ENCODE data around the gene TMC7.

Gene TMC7

DNA sequence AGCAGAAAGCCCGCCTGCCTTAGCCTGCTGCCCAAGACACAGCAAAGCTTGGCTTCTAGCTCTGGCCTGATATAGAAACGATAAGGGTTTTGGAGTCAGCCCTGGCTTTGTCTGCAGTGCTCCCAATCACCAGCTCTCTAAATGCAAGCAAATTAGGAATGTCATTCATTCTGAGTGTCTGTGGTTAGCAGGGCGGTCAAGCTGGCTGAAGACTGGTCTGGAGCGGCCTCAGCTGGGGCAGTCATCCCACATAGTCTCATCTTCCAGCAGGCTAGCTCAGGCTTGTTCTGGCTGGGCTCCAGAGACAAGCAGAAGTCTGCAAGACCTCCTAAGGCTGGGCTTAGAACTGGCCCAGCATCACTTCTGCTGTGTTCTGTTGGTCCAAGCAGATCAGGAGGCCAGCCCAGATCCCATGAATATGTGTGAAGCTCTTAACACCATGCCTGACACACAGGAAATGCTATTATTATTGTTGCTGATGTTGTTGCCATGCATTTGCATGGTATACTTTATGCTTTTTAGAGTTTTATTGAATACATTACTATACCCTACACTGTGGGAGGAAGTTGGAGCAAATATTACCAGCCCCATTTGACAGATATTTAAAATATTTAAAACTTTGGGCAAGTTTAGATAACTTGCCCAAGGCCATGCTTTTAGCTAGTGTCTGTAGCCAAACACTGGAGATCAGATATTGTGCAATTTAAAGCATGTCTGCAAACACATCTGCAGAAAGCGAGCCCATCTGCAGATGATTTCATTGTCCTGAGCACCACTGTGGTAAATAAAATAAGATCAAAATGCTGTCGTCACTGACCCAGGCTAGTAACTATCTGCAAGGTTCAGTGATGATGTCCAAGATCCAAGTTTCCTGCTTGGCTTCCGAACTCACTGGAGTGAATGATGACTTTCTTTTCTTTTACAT is 24.8 kb downstream of the TMC7 start:
- Histone ChIP-seq H3K4me3 (ENCODE audit: low read length) (no peak overlapping the region), H3K9me3 (ENCODE audit: insufficient read depth, low read depth, low read length) (0 out of 2 replicates have a peak, but pooled peaks cover 5% of the 10 kb centered on the region), H3K9ac (ENCODE audit: low read depth, low read length) (no peak overlapping the region), H3K36me3 (ENCODE audit: insufficient read depth, low read depth, low read length) (no peaks in the 10 kb centered on the region), H3K4me1 (ENCODE audit: insufficient read depth, low read length) (peaks cover 5% of the 10 kb centered on the region; the same call in 1 of the 2 replicates), H3K27ac (ENCODE audit: low read length) (no peak overlapping the region), H3K27me3 (ENCODE audit: insufficient read depth, low read length) (no peaks in the 10 kb centered on the region)

DNA sequence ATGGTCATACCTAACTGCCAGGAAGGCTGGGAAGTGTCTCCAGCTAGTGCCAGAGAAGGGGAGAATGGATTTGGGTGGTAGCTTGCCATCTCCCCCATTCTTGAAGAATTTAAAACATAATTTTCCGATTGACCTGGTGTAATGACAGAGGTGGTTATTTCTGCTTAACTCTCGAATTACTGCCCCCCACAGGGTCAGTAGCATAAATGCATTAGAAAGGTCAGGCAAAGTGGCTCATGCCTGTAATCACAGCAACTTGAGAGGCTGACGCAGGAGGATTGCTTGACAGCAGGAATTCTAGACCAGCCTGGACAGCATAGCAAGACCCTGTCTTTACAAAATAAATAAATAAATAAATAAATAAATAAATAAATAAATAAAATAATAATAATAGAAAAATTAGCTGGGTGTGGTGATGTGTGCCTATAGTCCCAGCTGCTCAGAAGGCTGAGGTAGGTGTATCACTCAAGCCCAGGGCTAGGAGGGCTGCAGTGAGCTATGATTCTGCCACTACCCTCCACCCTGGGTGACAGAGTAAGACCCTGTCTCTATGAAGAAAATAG is 27.5 kb downstream of the TMC7 start:
- Histone ChIP-seq H3K27ac (ENCODE audit: low read length) (no peak overlapping the region), H3K9me3 (ENCODE audit: insufficient read depth, low read depth, low read length) (0 out of 2 replicates have a peak, but pooled peaks cover 5% of the 10 kb centered on the region), H3K36me3 (ENCODE audit: insufficient read depth, low read depth, low read length) (no peaks in the 10 kb centered on the region), H3K27me3 (ENCODE audit: insufficient read depth, low read length) (no peaks in the 10 kb centered on the region), H3K4me1 (ENCODE audit: insufficient read depth, low read length) (no peaks in the 10 kb centered on the region), H3K4me3 (ENCODE audit: low read length) (no peak overlapping the region), H3K9ac (ENCODE audit: low read depth, low read length) (no peak overlapping the region)

DNA sequence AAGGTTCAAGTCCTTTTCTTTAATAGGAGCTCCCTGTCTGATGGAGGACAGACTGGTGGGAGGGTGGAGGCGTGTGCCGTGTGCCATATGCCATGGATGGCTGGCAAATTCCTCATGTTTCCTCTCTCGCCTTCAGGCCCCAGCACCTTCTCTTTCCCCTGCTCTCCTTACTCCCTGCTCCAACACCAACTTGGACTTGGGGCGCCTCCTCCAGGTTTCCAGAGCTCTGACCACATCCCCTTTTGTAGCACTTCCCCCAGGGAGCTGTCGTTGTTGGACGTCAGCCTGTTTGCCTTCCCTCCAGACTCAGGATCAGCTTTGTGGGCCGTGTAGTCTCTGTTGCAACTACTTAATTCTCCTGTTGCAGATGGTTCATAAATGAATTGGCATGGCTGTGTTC is 30.7 kb downstream of the TMC7 start:
- Histone ChIP-seq H3K9ac (ENCODE audit: low read depth, low read length) (no peak overlapping the region), H3K27ac (ENCODE audit: low read length) (no peak overlapping the region), H3K4me1 (ENCODE audit: insufficient read depth, low read length) (no peaks in the 10 kb centered on the region), H3K4me3 (ENCODE audit: low read length) (no peak overlapping the region), H3K27me3 (ENCODE audit: insufficient read depth, low read length) (no peaks in the 10 kb centered on the region), H3K36me3 (ENCODE audit: insufficient read depth, low read depth, low read length) (no peaks in the 10 kb centered on the region; the same call in 1 of the 2 replicates), H3K9me3 (ENCODE audit: insufficient read depth, low read depth, low read length) (0 out of 2 replicates have a peak, but pooled peaks cover 5% of the 10 kb centered on the region)

GRCh38 chr16:19017179-19017578 is 33.4 kb downstream of the TMC7 start:
- Histone ChIP-seq H3K9ac (ENCODE audit: low read depth, low read length) (no peak overlapping the region), H3K27me3 (ENCODE audit: insufficient read depth, low read length) (no peaks in the 10 kb centered on the region), H3K4me1 (ENCODE audit: insufficient read depth, low read length) (no peaks in the 10 kb centered on the region), H3K36me3 (ENCODE audit: insufficient read depth, low read depth, low read length) (peaks cover 3% of the 10 kb centered on the region; the same call in 1 of the 2 replicates), H3K27ac (ENCODE audit: low read length) (no peak overlapping the region), H3K4me3 (ENCODE audit: low read length) (no peak overlapping the region), H3K9me3 (ENCODE audit: insufficient read depth, low read depth, low read length) (no peaks in the 10 kb centered on the region)

DNA sequence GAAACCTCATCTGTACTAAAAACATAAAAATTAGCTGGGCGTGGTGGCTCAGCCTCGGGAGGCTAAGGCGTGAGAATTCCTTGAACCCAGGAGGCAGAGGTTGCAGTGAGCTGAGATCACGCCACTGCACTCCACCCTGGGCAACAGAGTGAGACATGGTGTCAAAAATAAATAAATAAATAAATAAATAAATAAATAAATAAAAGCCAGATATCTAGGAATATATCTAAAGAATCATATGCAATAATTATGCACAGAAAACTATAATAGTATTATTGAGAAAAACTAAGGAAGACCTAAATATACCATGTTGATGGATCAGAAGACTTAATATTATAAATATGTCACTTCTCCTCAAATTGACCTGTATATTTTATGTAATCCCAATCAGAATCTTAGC is 37.0 kb downstream of the TMC7 start:
- H3K27me3 ChIP-seq (ENCODE audit: insufficient read depth, low read length): no peaks in the 10 kb centered on the region
- no peak overlapping the region for H3K27ac ChIP-seq (ENCODE audit: low read length)
- H3K9me3 ChIP-seq (ENCODE audit: insufficient read depth, low read depth, low read length): no peaks in the 10 kb centered on the region
- peaks cover 4% of the 10 kb centered on the region; the same call in 1 of the 2 replicates for H3K36me3 ChIP-seq (ENCODE audit: insufficient read depth, low read depth, low read length)
- no peak overlapping the region for H3K9ac ChIP-seq (ENCODE audit: low read depth, low read length)
- no peak overlapping the region for H3K4me3 ChIP-seq (ENCODE audit: low read length)
- H3K4me1 ChIP-seq (ENCODE audit: insufficient read depth, low read length): no peaks in the 10 kb centered on the region

GRCh38 chr16:19021747-19022146 is 38.0 kb downstream of the TMC7 start:
- Histone ChIP-seq H3K27ac (ENCODE audit: low read length) (no peak overlapping the region), H3K9me3 (ENCODE audit: insufficient read depth, low read depth, low read length) (no peaks in the 10 kb centered on the region), H3K27me3 (ENCODE audit: insufficient read depth, low read length) (no peaks in the 10 kb centered on the region), H3K9ac (ENCODE audit: low read depth, low read length) (no peak overlapping the region), H3K36me3 (ENCODE audit: insufficient read depth, low read depth, low read length) (0 out of 2 replicates have a peak, but pooled peaks cover 4% of the 10 kb centered on the region), H3K4me1 (ENCODE audit: insufficient read depth, low read length) (no peaks in the 10 kb centered on the region), H3K4me3 (ENCODE audit: low read length) (no peak overlapping the region)

- no peaks in the 10 kb centered on the region for H3K36me3 ChIP-seq (ENCODE audit: insufficient read depth, low read depth, low read length)
- no peak overlapping the region for H3K27ac ChIP-seq (ENCODE audit: low read length)
- no peak overlapping the region for H3K4me3 ChIP-seq (ENCODE audit: low read length)
- no peak overlapping the region for H3K9ac ChIP-seq (ENCODE audit: low read depth, low read length)
- H3K27me3 ChIP-seq (ENCODE audit: insufficient read depth, low read length): no peaks in the 10 kb centered on the region
- H3K9me3 ChIP-seq (ENCODE audit: insufficient read depth, low read depth, low read length): no peaks in the 10 kb centered on the region
- no peaks in the 10 kb centered on the region for H3K4me1 ChIP-seq (ENCODE audit: insufficient read depth, low read length)
These were observed 43.7 kb downstream of the TMC7 start for GRCh38 chr16:19027416-19027815.

DNA sequence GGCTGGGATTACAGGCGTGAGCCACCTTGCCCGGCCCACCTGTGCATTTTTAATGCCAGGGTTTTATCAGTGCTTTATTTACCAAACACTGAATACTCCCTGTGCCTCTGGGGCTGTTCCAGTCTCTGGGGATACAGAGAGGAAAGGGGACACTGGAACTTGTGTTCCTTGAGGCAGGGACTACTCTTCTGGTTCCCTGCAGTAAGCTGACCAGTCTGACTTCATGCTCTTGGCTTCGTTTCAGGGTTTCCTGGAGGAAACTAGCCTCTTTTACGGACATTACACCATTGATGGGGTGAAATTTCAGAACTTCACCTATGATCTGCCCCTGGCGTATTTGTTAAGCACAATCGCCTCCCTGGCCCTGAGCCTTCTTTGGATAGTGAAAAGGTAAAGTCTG is 46.2 kb downstream of the TMC7 start:
- H3K27me3 ChIP-seq (ENCODE audit: insufficient read depth, low read length): no peaks in the 10 kb centered on the region
- H3K4me3 ChIP-seq (ENCODE audit: low read length): no peak overlapping the region
- H3K36me3 ChIP-seq (ENCODE audit: insufficient read depth, low read depth, low read length): no peaks in the 10 kb centered on the region
- H3K9me3 ChIP-seq (ENCODE audit: insufficient read depth, low read depth, low read length): no peaks in the 10 kb centered on the region
- no peaks in the 10 kb centered on the region for H3K4me1 ChIP-seq (ENCODE audit: insufficient read depth, low read length)
- no peak overlapping the region for H3K27ac ChIP-seq (ENCODE audit: low read length)
- H3K9ac ChIP-seq (ENCODE audit: low read depth, low read length): no peak overlapping the region

DNA sequence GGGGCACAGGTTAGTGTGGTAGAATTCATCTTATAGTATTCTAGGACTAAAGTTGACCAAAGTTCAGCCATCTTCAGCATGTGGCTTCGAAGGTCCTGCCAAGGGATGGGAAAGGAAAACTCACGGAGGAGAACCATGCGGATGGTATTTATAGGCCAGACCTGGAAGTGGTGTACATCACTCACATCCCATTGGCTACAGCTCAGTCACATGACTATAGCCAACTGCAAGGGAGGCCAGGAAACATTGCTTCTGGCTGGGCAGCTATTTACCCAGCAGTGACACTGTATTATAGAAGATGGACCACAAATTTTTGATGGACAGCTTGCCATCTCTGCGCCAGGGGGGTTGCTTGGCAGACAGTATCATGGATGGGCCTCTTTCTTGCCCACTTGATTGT is 48.0 kb downstream of the TMC7 start:
- no peak overlapping the region for H3K9ac ChIP-seq (ENCODE audit: low read depth, low read length)
- H3K4me1 ChIP-seq (ENCODE audit: insufficient read depth, low read length): no peaks in the 10 kb centered on the region
- no peak overlapping the region for H3K27ac ChIP-seq (ENCODE audit: low read length)
- H3K4me3 ChIP-seq (ENCODE audit: low read length): no peak overlapping the region
- H3K9me3 ChIP-seq (ENCODE audit: insufficient read depth, low read depth, low read length): no peaks in the 10 kb centered on the region
- H3K36me3 ChIP-seq (ENCODE audit: insufficient read depth, low read depth, low read length): no peaks in the 10 kb centered on the region
- H3K27me3 ChIP-seq (ENCODE audit: insufficient read depth, low read length): no peaks in the 10 kb centered on the region

GRCh38 chr16:19033761-19034160 is 50.0 kb downstream of the TMC7 start:
- H3K36me3 ChIP-seq (ENCODE audit: insufficient read depth, low read depth, low read length): no peaks in the 10 kb centered on the region
- no peak overlapping the region for H3K27ac ChIP-seq (ENCODE audit: low read length)
- H3K9ac ChIP-seq (ENCODE audit: low read depth, low read length): no peak overlapping the region
- no peak overlapping the region for H3K4me3 ChIP-seq (ENCODE audit: low read length)
- H3K9me3 ChIP-seq (ENCODE audit: insufficient read depth, low read depth, low read length): no peaks in the 10 kb centered on the region
- no peaks in the 10 kb centered on the region for H3K27me3 ChIP-seq (ENCODE audit: insufficient read depth, low read length)
- no peaks in the 10 kb centered on the region for H3K4me1 ChIP-seq (ENCODE audit: insufficient read depth, low read length)

- Histone ChIP-seq H3K9ac (ENCODE audit: low read depth, low read length) (no peak overlapping the region), H3K27me3 (ENCODE audit: insufficient read depth, low read length) (no peaks in the 10 kb centered on the region), H3K4me1 (ENCODE audit: insufficient read depth, low read length) (no peaks in the 10 kb centered on the region), H3K4me3 (ENCODE audit: low read length) (no peak overlapping the region), H3K9me3 (ENCODE audit: insufficient read depth, low read depth, low read length) (no peaks in the 10 kb centered on the region), H3K36me3 (ENCODE audit: insufficient read depth, low read depth, low read length) (peaks cover 4% of the 10 kb centered on the region; the same call in 1 of the 2 replicates), H3K27ac (ENCODE audit: low read length) (no peak overlapping the region)
These were observed 56.7 kb downstream of the TMC7 start for GRCh38 chr16:19040400-19040799.

- Histone ChIP-seq H3K4me1 (ENCODE audit: insufficient read depth, low read length) (no peaks in the 10 kb centered on the region), H3K9me3 (ENCODE audit: insufficient read depth, low read depth, low read length) (no peaks in the 10 kb centered on the region), H3K27me3 (ENCODE audit: insufficient read depth, low read length) (no peaks in the 10 kb centered on the region), H3K4me3 (ENCODE audit: low read length) (no peak overlapping the region), H3K36me3 (ENCODE audit: insufficient read depth, low read depth, low read length) (peaks cover 11% of the 10 kb centered on the region), H3K27ac (ENCODE audit: low read length) (no peak overlapping the region), H3K9ac (ENCODE audit: low read depth, low read length) (no peak overlapping the region)
These were observed 61.0 kb downstream of the TMC7 start for GRCh38 chr16:19044769-19045168.

All from iPS-20b (cell line).